SK-N-SH (cell line): ENCODE measurements around the gene ATAD1. TPM values are rescaled to one million over a fixed set of nuclear protein-coding genes. Genes with fewer than 3 reads are reported as not detected.
"Not testable (repeated sequence)": the region's sequence is repeated elsewhere in the genome, so short reads cannot be mapped to it uniquely, and the experiment has no call there.

Source experiments
- CTCF ChIA-PET: fragments of 300-600, 350-600 bp; formaldehyde crosslinking; extraction: SDS; loops from one replicate; lab custom pipeline; 2021; lab: Yijun Ruan, JAX
- POLR2A ChIA-PET: fragments of 350-600 bp; sonication (Branson Sonifier 250); formaldehyde crosslinking; extraction: SDS; loops from one replicate; lab custom pipeline; 2020; ENCODE audit warnings: antibody characterized with exemption, inconsistent platforms; lab: Yijun Ruan, JAX
- DNase-seq: peaks from one replicate; pipeline ENCODE4 v3.0.0; 2012
- H2AFZ ChIP-seq: fragments of 200-600 bp; sonication (generic); 2 replicates; pipeline ENCODE4 v1.8.1; 2016; ENCODE audit warnings: antibody characterized with exemption, mild to moderate bottlenecking, low read depth
- H3F3A ChIP-seq: fragments of 200-600 bp; sonication (generic); replicated peaks from 2 replicates; pipeline ENCODE3; 2016; ENCODE audit warnings: antibody characterized with exemption, mild to moderate bottlenecking; ENCODE audit not compliant: insufficient read depth
- H3K27ac ChIP-seq, 2 experiments: fragments of 200-500 bp in 1 of 2; fragments of 200-600 bp in 1 of 2; sonication (Bioruptor generic) in 1 of 2; sonication (generic), shearing (Covaris generic) in 1 of 2; 2 replicates each; pipeline versions ENCODE4 v1.5.1 to v1.6.1; 2014 to 2016; ENCODE audit warnings: low read depth in 2 of 2, inconsistent platforms in 1 of 2, low read length in 1 of 2, mild to moderate bottlenecking in 1 of 2, mixed read lengths in 1 of 2
- H3K27me3 ChIP-seq: fragments of 200-600 bp; sonication (generic), shearing (Covaris generic); 2 replicates; pipeline ENCODE4 v1.6.1; 2016; ENCODE audit warnings: mixed run types; ENCODE audit not compliant: insufficient read depth
- H3K36me3 ChIP-seq, 2 experiments: fragments of 200-500 bp in 1 of 2; fragments of 200-600 bp in 1 of 2; sonication (Bioruptor generic) in 1 of 2; sonication (generic) in 1 of 2; replicated peaks in 1 of 2; 2 replicates each; pipeline versions ENCODE3 to v1.5.1; 2014 to 2016; ENCODE audit warnings: low read length in 1 of 2, mild to moderate bottlenecking in 1 of 2; ENCODE audit not compliant: insufficient read depth in 2 of 2, control insufficient read depth in 1 of 2
- H3K4me1 ChIP-seq, 2 experiments: fragments of 200-500 bp in 1 of 2; fragments of 200-600 bp in 1 of 2; sonication (Bioruptor generic) in 1 of 2; sonication (generic), shearing (Covaris generic) in 1 of 2; 2 replicates each; pipeline versions ENCODE4 v1.5.1 to v1.6.1; 2014 to 2016; ENCODE audit warnings: low read depth in 1 of 2, low read length in 1 of 2, mixed run types in 1 of 2; ENCODE audit not compliant: insufficient read depth in 2 of 2, control insufficient read depth in 1 of 2
- H3K4me2 ChIP-seq: fragments of 200-600 bp; sonication (generic), shearing (Covaris generic); 2 replicates; pipeline ENCODE4 v1.6.1; 2017; ENCODE audit warnings: mixed run types
- H3K4me3 ChIP-seq, 2 experiments: fragments of 200-500 bp in 1 of 2; fragments of 200-600 bp in 1 of 2; sonication (Bioruptor generic) in 1 of 2; sonication (generic), shearing (Covaris generic) in 1 of 2; 2 replicates each; pipeline versions ENCODE4 v1.5.1 to v1.8.1; 2014 to 2016; ENCODE audit warnings: low read depth in 2 of 2, inconsistent platforms in 1 of 2, low read length in 1 of 2, mild to moderate bottlenecking in 1 of 2, mixed read lengths in 1 of 2, moderate library complexity in 1 of 2
- H3K79me2 ChIP-seq: fragments of 200-600 bp; sonication (generic); 2 replicates; pipeline ENCODE4 v1.8.1; 2017; ENCODE audit warnings: mild to moderate bottlenecking; ENCODE audit not compliant: insufficient read depth
- H3K9ac ChIP-seq: fragments of 200-600 bp; sonication (generic); 2 replicates; pipeline ENCODE4 v1.6.1; 2017; ENCODE audit warnings: mixed run types
- H3K9me2 ChIP-seq: fragments of 200-600 bp; sonication (generic); 2 replicates; pipeline ENCODE4 v1.6.1; 2017; ENCODE audit warnings: mixed run types
- H3K9me3 ChIP-seq: fragments of 200-600 bp; sonication (generic); 2 replicates; pipeline ENCODE4 v1.6.1; 2017; ENCODE audit warnings: mixed run types, mild to moderate bottlenecking, moderate library complexity
- H4K20me1 ChIP-seq: fragments of 200-600 bp; sonication (generic); 2 replicates; pipeline ENCODE4 v1.6.1; 2017; ENCODE audit warnings: mild to moderate bottlenecking, mixed run types; ENCODE audit not compliant: insufficient read depth
- ELF1 ChIP-seq: IDR thresholded peaks from 2 replicates; pipeline ENCODE4 v1.4.0; 2012
- FOSL2 ChIP-seq: IDR thresholded peaks from 2 replicates; pipeline ENCODE4 v1.4.0; 2012; ENCODE audit warnings: low read depth, mild to moderate bottlenecking, moderate library complexity, borderline replicate concordance
- GATA2 ChIP-seq: sonication (generic); formaldehyde crosslinking; IDR thresholded peaks from 2 replicates; pipeline ENCODE4 v1.5.0; 2020; ENCODE audit warnings: mild to moderate bottlenecking, missing genetic modification reagents
- IRF3 ChIP-seq: fragments of 150-350 bp; IDR thresholded peaks from 2 replicates; pipeline ENCODE4 v1.6.1; 2016; ENCODE audit warnings: mild to moderate bottlenecking, low read depth, low read length
- JUND ChIP-seq: IDR thresholded peaks from 2 replicates; pipeline ENCODE4 v1.4.0; 2012
- MEF2A ChIP-seq: IDR thresholded peaks from 2 replicates; pipeline ENCODE4 v1.4.0; 2012; ENCODE audit warnings: low read depth, borderline replicate concordance
- MXI1 ChIP-seq: IDR thresholded peaks from 2 replicates; pipeline ENCODE4 v1.6.1; 2012; ENCODE audit warnings: mild to moderate bottlenecking, low read depth, low read length, improper control_type of control experiment
- NRF1 ChIP-seq: IDR thresholded peaks from 2 replicates; pipeline ENCODE4 v1.6.1; 2012; ENCODE audit warnings: low read depth, mild to moderate bottlenecking, low read length
- POLR2AphosphoS5 ChIP-seq: IDR thresholded peaks from 2 replicates; pipeline ENCODE4 v1.6.1; 2012; ENCODE audit warnings: low read depth, low read length
- RXRA ChIP-seq: IDR thresholded peaks from 2 replicates; pipeline ENCODE4 v1.4.0; 2012; ENCODE audit warnings: low read depth, mild to moderate bottlenecking, borderline replicate concordance
- SIN3A ChIP-seq: IDR thresholded peaks from 2 replicates; pipeline ENCODE4 v1.6.1; 2012; ENCODE audit warnings: low read depth, mild to moderate bottlenecking, low read length, moderate library complexity, borderline replicate concordance
- TEAD4 ChIP-seq: IDR thresholded peaks from 2 replicates; pipeline ENCODE4 v1.4.0; 2012; ENCODE audit warnings: mild to moderate bottlenecking, borderline replicate concordance; ENCODE audit not compliant: insufficient read depth
- WGBS: methylation state at CpG from one replicate; pipeline ENCODE4 v1.1.6; 2017; ENCODE audit warnings: low lambda C conversion rate; 5-methylcytosine and 5-hydroxymethylcytosine counted together
- polyA plus RNA-seq, 3 experiments: library from polyadenylated mRNA; depleted of rRNA; stranded (reverse); fragments of >200 nt; gene quantifications; 2 replicates each; pipeline ENCODE4 v1.2.3, GENCODE V29; 2012

ATAD1 gene
- polyA plus RNA-seq, 1 of the 3 experiments (the other 2 are of a cell fraction), result 13.5 TPM

- Histone ChIP-seq H3K79me2 (no peaks in the 10 kb centered on the region), H3K4me1 (no peaks in the 10 kb centered on the region), H3K9ac (no peak overlapping the region), H3K4me2 (no peak overlapping the region), H3K27ac (no peak overlapping the region), H2AFZ (no peak overlapping the region), H3K9me3 (no peaks in the 10 kb centered on the region), H3K4me3 (no peak overlapping the region), H3K27me3 (no peaks in the 10 kb centered on the region), H3F3A (peaks cover 5% of the 10 kb centered on the region), H3K36me3 (no peaks in the 10 kb centered on the region), H4K20me1 (no peaks in the 10 kb centered on the region), H3K9me2 (no peaks in the 10 kb centered on the region)
- POLR2A ChIA-PET, result no interaction called here
- CTCF ChIA-PET, result no interaction called here
- no peak for DNase-seq
- WGBS, result 83% methylated on average over 4 of the region's 4 CpGs
- no peak for TF ChIP-seq RXRA
- no peak for TF ChIP-seq IRF3
- TF ChIP-seq ELF1, result no peak
- no peak for TF ChIP-seq MEF2A
- TF ChIP-seq MXI1, result no peak
- no peak for TF ChIP-seq TEAD4
- TF ChIP-seq FOSL2, result no peak
- TF ChIP-seq POLR2AphosphoS5, result no peak
These were observed 18.1 kb upstream of the ATAD1 start for GRCh38 chr10:87836098-87836497.

- TF ChIP-seq NRF1 (no peak), RXRA (no peak), TEAD4 (no peak), ELF1 (no peak), MEF2A (no peak), SIN3A (no peak), GATA2 (CRISPR knock-in tag) (no peak), JUND (no peak), POLR2AphosphoS5 (no peak), MXI1 (no peak)
These were observed 12.1 kb upstream of the ATAD1 start for GRCh38 chr10:87829986-87830729.

GRCh38 chr10:87829051-87829450 is 11.0 kb upstream of the ATAD1 start:
- H3F3A ChIP-seq, H3K4me3 ChIP-seq, POLR2A ChIA-PET, H4K20me1 ChIP-seq, H3K4me2 ChIP-seq, H2AFZ ChIP-seq, H3K4me1 ChIP-seq, H3K27ac ChIP-seq, DNase-seq, H3K79me2 ChIP-seq, H3K36me3 ChIP-seq, H3K9me2 ChIP-seq, H3K9ac ChIP-seq, H3K27me3 ChIP-seq, H3K9me3 ChIP-seq: not testable (repeated sequence)
- 80% methylated on average over 4 of the region's 4 CpGs for WGBS
- CTCF ChIA-PET, result interaction anchor here (1.5 kb wide), 1 partner anchor 9 kb away, joined by 3 read pairs; no protein-coding TSS in a partner anchor

More at GRCh38 chr10:87829986-87830729, 12.1 kb upstream of the ATAD1 start:
- Histone ChIP-seq H3K27me3 (no peaks in the 10 kb centered on the region), H3K9ac (no peak overlapping the region), H3K79me2 (no peaks in the 10 kb centered on the region), H3K4me2 (no peak overlapping the region), H3K36me3 (no peaks in the 10 kb centered on the region), H3K4me3 (no peak overlapping the region), H3K9me3 (no peaks in the 10 kb centered on the region), H4K20me1 (no peaks in the 10 kb centered on the region), H3K27ac (no peak overlapping the region), H2AFZ (no peak overlapping the region), H3F3A (peaks cover 5% of the 10 kb centered on the region), H3K9me2 (no peaks in the 10 kb centered on the region), H3K4me1 (no peaks in the 10 kb centered on the region)
- CTCF ChIA-PET, result interaction anchor here (1.1 to 1.6 kb wide), 2 partner anchors 20 to 21 kb away, joined by 3 to 4 read pairs; no protein-coding TSS in a partner anchor
- POLR2A ChIA-PET, result no interaction called here
- DNase-seq, result no peak
